Left lung (tissue), 10 donors: ENCODE results near the gene FGF3. TPM values are rescaled to one million over a fixed set of nuclear protein-coding genes. Genes with fewer than 3 reads are reported as not detected.

Source experiments
- ATAC-seq: fragments of 200-7000 bp; cut with Tn5 transposase; one replicate; pipeline ENCODE4 v1.9.1; 2020; ENCODE audit warnings: moderate library complexity
- DNase-seq, 4 donors: peaks; one replicate each; pipeline ENCODE4 v3.0.0-alpha.2; 2013 to 2020
- H3K27ac ChIP-seq, 2 donors: fragments of 200-600 bp; sonication (generic) in 1 of 2; one replicate each; pipeline versions ENCODE4 v1.5.0 to v1.8.0; 2020 to 2021
- H3K27me3 ChIP-seq, 2 donors: fragments of 200-600 bp; sonication (generic) in 1 of 2; one replicate each; pipeline versions ENCODE4 v1.5.0 to v1.8.0; 2020 to 2021
- H3K36me3 ChIP-seq, 2 donors: fragments of 200-600 bp; sonication (generic) in 1 of 2; one replicate each; pipeline versions ENCODE4 v1.5.0 to v1.8.0; 2020 to 2021
- H3K4me1 ChIP-seq, 2 donors: fragments of 200-600 bp; one replicate each; pipeline ENCODE4 v1.8.0; 2021
- H3K4me3 ChIP-seq, 2 donors: fragments of 200-600 bp; sonication (generic) in 1 of 2; one replicate each; pipeline versions ENCODE4 v1.5.0 to v1.8.0; 2020 to 2021; ENCODE audit warnings: mild to moderate bottlenecking in 1 of 2
- H3K9me3 ChIP-seq, 2 donors: fragments of 200-600 bp; sonication (generic) in 1 of 2; one replicate each; pipeline versions ENCODE4 v1.5.0 to v1.8.0; 2020 to 2021
- intact Hi-C, 2 donors: fragments of 100-400 bp; cut with DNase I; formaldehyde crosslinking; loops; one replicate each; pipeline versions ENCODE4 v1.11.2 to v1.14.2; 2022
- polyA plus RNA-seq, 6 donors: library from polyadenylated mRNA; unstranded; fragments of 120-200 nt; gene quantifications; one replicate each; pipeline ENCODE4 v1.2.1, GENCODE V29; 2013; ENCODE audit not compliant: insufficient read length in 6 of 6
- total RNA-seq, 2 donors: library from RNA; stranded (reverse); fragmentation: NEBNext Ultra II Directional; extraction: Animal tissue kit (Norgen Biotek cat#: 25700); gene quantifications; one replicate each; pipeline ENCODE4 v1.2.1, GENCODE V29; 2021
- TF ChIP-seq, protein P1 (sequence below), 2 donors: fragments of 200-600 bp; sonication (generic) in 1 of 2; IDR thresholded peaks; one replicate each; pipeline versions ENCODE4 v1.5.0 to v1.8.0; 2021; ENCODE audit warnings: antibody characterized with exemption in 2 of 2
- donor health status: DM: no; HTN: yes; CAD: no.
- donor health status: DM: no; HTN: no; CAD: no.

FGF3 gene
- total and polyA plus RNA-seq, 8 donors = not detected

DNA sequence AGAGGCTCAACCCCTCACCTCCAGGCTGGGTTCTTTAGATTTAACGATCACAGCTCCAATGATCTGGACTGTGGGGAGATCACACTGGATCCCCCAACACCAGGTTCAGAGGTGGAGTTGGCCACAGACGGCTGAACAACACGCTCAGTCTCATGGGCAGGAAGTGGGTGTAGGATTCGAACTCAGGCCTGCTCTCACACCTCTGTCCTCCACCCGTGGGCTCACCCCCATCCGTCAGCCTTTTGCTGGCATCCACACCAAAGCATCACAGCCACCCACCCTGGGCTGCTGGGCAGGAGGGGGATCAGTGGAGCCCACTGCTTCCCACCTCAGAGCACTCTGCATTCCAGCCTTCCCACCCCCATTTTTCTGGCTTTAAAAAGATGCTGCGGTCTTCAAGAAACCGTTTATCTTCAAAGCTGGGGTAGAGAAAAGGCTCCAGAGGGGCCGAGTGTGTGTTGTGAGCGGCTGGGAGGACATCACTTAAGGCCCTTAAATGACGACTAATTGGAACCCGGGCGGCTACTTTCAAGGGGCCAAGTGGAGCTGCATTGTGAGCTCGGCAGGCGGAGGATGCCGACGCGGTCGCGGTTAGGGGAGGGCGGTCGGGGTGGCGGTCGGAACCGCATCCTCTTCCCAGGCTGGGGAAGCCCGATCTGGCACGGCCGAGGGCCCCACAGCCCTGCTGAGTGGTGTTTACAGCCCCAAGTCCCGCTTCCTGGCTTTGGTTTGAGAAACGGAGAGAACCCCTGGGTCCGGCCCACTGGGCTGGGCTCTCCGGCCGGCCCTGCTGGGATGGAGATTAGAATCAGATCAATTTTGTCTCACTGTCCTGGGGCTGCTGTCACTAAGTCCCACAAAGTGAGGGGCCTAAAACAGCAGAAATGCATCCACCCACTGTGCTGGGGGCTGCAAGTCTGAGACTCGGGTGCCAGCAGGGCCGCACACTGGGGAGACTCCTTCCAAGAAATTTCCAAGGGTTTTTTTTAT, 15.9 kb upstream of the FGF3 start:
- Histone ChIP-seq H3K27ac (no peak overlapping the region), H3K4me3 (no peak overlapping the region), H3K36me3 (no peaks in the 10 kb centered on the region), H3K4me1 (no peaks in the 10 kb centered on the region), H3K9me3 (no peaks in the 10 kb centered on the region), H3K27me3 (peaks cover 0 to 76% of the 10 kb centered on the region in 2 donors)
- ATAC-seq = no peak
- peak in 1 of 4 donors; percentile 14 for DNase-seq
- intact Hi-C loops = no loop called here
- TF ChIP-seq, protein P1, sequence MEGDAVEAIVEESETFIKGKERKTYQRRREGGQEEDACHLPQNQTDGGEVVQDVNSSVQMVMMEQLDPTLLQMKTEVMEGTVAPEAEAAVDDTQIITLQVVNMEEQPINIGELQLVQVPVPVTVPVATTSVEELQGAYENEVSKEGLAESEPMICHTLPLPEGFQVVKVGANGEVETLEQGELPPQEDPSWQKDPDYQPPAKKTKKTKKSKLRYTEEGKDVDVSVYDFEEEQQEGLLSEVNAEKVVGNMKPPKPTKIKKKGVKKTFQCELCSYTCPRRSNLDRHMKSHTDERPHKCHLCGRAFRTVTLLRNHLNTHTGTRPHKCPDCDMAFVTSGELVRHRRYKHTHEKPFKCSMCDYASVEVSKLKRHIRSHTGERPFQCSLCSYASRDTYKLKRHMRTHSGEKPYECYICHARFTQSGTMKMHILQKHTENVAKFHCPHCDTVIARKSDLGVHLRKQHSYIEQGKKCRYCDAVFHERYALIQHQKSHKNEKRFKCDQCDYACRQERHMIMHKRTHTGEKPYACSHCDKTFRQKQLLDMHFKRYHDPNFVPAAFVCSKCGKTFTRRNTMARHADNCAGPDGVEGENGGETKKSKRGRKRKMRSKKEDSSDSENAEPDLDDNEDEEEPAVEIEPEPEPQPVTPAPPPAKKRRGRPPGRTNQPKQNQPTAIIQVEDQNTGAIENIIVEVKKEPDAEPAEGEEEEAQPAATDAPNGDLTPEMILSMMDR (IDR thresholded peaks at IDR 0.05) = no peak

DNA sequence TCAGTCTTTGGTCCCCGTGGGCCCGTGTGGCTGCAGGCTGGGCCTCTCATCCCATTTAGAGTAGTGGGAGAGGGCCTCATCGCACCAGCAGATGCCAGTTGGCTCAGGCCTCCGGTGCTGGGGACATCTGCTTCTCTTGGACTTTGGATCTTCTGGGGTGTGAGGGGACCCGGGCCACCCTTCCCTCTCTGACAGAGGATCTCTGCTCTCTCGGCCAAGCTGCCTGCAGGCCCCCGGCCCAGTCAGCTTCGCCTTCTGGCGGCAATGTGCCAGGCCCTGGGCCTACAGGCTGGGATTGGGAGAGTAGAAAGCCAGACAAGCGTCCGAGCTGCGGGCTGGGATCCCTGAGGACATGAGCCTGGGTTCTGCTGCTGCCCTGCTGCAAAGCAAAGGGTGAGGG, 15.0 kb upstream of the FGF3 start:
- H3K36me3 ChIP-seq = no peaks in the 10 kb centered on the region
- intact Hi-C loops = no loop called here
- H3K27me3 ChIP-seq = peaks cover 0 to 68% of the 10 kb centered on the region in 2 donors
- H3K4me1 ChIP-seq = no peaks in the 10 kb centered on the region
- ATAC-seq = no peak
- DNase-seq = peak in 1 of 4 donors; percentile 11
- H3K4me3 ChIP-seq = no peak overlapping the region
- H3K27ac ChIP-seq = no peak overlapping the region
- TF ChIP-seq, protein P1 (IDR thresholded peaks at IDR 0.05) = no peak
- no peaks in the 10 kb centered on the region for H3K9me3 ChIP-seq

DNA sequence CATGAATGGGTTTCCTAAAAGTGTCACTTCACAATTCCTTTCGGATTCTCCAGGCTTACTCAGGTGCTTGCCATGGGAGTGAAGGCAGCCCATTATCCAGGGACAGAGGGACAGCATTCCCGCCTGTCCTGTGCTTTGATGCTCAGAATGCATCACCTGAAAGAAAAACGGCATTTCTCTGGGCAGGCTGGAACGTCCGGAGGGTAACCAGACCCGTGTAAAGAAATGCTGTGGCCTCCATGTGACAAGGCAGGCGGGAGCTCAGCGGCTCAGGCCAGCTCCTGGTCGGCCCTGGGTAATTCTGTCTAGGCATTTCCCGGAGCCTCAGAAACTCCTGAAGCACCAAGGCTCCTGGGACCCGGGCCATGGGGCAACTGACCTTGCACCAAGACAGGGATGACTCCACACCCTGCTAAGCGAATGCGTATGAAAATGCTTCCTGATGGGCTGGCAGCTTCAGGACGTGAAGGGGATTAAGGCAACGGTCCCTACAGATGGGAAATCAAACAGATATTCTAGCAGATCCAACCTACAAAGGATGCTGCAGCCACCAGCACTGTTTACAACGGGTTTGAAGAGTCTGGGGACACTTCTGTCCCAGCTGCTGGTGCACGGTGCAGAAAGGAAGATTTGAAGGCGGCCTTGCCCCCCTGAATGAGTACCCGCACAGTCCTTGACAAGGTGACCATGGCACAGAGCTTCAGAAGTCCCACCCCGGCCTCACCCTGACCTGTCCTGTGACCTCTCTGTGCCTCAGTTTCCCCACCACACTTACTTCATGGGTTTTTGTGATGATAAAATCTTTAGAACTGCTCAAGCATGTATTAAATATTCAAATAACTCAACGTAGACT, 13.6 kb upstream of the FGF3 start:
- ATAC-seq = no peak
- intact Hi-C loops = no loop called here
- no peaks in the 10 kb centered on the region for H3K9me3 ChIP-seq
- no peaks in the 10 kb centered on the region for H3K4me1 ChIP-seq
- DNase-seq = peak in 1 of 4 donors; percentile 11
- no peak overlapping the region for H3K4me3 ChIP-seq
- H3K27me3 ChIP-seq = peaks cover 0 to 63% of the 10 kb centered on the region in 2 donors
- no peaks in the 10 kb centered on the region for H3K36me3 ChIP-seq
- no peak overlapping the region for H3K27ac ChIP-seq
- TF ChIP-seq, protein P1 (IDR thresholded peaks at IDR 0.05) = no peak

DNA sequence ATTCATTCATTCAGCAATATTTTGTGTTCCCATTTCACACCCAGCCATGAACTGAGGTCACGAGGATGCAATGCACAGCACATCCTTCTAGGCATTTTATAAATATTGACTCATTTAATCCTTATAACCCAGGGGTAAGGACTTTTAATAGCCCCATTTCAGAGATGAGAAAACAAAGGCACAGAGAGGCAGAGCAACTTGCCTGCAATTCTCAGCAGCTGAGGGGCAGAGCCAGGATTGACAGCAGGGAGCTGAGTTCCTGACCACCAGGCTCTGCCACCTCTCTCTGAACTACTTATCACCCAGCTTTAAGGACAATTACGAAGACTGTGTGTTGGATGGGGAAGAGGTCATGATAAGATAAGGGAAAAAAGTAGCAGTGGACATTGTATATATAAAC, 12.8 kb upstream of the FGF3 start:
- TF ChIP-seq, protein P1 (IDR thresholded peaks at IDR 0.05) = no peak
- no peak for ATAC-seq
- no peak for DNase-seq
- intact Hi-C loops = no loop called here
- Histone ChIP-seq H3K4me1 (no peaks in the 10 kb centered on the region), H3K36me3 (no peaks in the 10 kb centered on the region), H3K9me3 (peaks cover 0 to 2% of the 10 kb centered on the region in 2 donors), H3K27me3 (peaks cover 0 to 63% of the 10 kb centered on the region in 2 donors), H3K27ac (no peak overlapping the region), H3K4me3 (no peak overlapping the region)

DNA sequence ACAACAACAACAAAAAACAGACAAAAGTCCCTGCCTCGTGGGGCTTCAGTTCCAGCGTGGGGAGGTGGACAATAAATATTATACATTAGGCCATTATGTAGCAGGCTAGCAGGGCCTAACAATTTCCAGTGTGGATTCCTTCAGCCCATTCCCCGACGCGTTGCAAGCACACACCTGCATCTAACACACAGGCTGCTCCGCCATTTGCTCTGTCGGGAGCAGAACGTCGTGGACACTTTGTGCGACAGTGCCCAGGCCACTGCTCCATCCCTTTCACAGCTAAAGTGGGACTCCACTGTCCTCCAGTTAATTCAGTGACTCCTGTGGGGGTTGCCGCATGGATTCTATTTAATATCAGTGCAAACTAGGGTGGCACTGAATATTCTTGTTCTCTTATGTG, 10.9 kb upstream of the FGF3 start:
- TF ChIP-seq, protein P1 (IDR thresholded peaks at IDR 0.05) = no peak
- Histone ChIP-seq H3K9me3 (peaks cover 0 to 2% of the 10 kb centered on the region in 2 donors), H3K27ac (no peak overlapping the region), H3K4me1 (no peaks in the 10 kb centered on the region), H3K36me3 (no peaks in the 10 kb centered on the region), H3K4me3 (no peak overlapping the region), H3K27me3 (peaks cover 0 to 58% of the 10 kb centered on the region in 2 donors)
- no peak for ATAC-seq
- no peak for DNase-seq
- intact Hi-C loops = no loop called here
